Medulla oblongata (tissue), 1 donor: ENCODE data around the gene ECSIT.

Source experiments
- DNase-seq: peaks from one replicate; pipeline ENCODE4 v3.0.0-alpha.2; 2015; ENCODE audit errors: extremely low spot score

Gene ECSIT

DNA sequence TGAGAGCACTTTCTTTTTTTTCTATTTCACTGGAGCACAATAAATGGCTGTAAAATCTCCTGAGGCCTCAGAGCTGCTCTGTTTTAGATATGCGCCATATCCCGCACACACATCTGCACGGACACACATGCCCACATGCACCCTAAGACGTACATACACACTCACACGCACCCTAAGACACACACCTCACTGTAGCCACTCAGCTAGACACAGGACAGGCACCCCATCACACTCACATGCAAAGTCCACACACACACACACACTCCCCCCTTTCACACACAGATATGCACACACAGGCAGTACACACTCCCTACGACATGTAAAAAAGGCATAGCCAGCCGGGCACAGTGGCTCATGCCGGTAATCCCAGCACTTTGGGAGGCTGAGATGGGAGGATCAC, 21.3 kb upstream of the ECSIT start:
- no peak for DNase-seq

GRCh38 chr19:11549386-11549953, 20.5 kb upstream of the ECSIT start:
- no peak for DNase-seq

DNA sequence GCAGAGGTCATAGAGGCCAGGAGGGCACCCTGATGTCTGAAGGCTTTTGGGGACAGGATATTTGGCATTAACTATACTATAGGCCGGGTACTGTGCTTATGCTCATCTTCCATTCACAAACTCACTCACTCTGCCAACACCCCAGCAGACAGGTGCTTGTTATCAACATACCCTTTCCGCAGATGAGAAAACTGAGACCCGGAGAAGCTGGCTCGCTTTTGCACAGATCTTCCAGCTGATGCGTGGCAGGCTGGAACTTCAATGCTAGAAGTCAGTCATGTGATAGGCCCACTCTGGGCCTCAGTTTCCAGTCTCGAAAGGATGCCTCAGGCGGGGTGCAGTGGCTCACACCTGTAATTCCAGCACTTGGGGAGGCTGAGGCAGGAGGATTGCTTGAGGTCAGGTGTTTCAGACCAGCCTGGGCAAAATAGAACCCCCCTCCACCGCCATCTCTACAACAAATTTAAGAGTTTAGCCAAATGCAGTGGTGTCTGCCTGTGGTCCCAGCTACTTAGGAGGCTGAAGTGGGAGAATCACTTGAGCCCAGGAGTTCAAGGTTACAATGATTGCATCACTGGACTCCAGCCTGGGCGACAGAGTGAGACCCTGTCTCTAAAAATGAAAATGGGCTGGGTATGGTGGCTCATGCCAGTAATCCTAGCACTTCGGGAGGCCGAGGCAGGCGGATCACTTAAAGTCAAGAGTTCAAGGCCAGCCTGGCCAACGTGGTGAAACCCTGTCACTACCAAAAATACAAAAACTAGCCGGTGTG, 19.2 kb upstream of the ECSIT start:
- no peak for DNase-seq

DNA sequence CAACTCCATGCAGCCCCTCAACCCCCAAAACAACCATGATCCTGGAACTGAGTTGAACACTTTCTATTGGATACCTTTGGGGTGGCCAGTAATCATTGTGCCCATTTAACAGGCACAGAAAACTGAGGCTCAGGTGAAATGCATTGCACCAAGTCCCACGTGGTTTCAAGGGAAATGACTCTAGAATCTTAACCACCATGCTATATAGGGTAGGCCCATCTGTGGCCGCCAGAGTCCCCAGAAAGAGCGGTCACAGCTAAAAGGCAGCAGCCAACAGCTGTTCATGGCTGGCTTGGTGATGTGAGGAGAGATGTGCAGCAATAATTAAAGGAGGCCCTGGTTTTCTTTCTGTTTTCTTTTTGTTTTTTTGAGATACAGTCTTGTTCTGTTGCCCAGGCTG, 12.3 kb upstream of the ECSIT start:
- no peak for DNase-seq

GRCh38 chr19:11540645-11541044, 11.7 kb upstream of the ECSIT start:
- no peak for DNase-seq

DNA sequence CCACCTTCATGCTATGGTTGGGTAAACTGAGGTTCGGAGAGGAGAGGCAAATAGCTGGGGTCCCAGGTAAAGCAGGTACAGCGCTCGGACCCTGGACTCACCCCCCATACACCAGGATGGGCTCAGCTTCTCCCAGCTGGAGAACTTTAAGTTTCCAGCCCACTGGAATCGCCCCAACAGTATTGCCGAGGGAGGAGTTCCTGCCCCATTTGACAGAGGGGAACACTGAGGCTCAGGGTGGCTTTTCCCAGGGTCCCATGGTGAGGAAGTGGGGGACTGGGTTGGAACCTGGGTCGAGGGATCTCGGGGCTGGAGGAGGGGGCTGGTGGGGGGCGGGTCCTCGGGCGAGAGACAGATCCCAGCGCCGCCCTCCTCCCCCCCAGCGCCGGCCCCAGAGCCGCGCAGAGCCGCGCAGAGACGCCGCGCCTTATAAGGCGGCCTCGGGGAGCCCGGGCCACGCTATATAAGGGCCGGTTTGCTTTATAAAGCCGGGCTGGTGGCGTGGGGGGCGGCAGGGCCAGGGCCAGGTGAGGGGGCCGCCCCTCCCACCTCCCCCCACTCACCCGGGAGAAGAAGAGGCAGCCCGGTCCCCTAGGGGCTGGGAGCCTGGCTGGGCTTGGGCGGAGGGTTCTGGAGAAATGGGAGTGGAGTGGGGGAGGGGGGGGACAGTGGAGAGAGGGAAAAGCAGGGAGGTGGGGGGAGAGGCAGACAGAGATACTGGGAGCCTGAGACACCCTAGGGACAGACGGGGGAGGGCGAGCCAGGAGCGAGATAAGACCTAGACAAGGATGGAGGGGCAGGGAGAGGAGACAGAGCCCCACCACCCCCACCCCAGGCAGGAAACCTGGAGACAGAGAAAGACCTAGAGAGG, 10.8 kb upstream of the ECSIT start:
- DNase-seq: no peak

DNA sequence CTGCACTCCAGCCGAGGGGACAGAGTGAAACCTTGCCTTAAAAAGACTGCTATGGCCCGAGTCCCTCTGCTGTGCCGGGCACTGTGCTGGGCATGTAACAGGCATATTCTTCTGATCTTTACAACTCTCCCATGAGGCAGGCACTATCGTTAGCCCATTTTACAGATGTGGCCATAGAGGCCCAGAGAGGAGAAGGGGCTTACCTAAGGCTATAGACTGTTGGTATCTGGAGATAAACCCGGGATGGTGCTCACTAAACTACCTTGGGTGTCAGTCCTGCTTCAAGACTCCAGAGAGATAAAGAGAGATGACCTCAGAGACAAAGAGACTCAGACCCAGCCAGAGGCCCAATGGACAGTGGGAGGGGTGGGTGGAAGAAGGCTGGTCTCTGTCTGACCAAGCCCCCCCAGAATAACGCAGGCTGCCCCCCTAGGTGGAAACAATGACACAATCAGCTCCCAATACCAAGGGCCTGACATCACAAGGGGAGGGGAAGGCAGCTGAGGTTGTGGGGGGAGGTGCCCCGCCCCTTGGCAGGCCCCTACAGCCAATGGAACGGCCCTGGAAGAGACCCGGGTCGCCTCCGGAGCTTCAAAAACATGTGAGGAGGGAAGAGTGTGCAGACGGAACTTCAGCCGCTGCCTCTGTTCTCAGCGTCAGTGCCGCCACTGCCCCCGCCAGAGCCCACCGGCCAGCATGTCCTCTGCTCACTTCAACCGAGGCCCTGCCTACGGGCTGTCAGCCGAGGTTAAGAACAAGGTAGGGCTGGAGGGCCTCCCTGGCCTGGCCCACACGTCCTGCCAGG, 9.5 kb upstream of the ECSIT start, which contains the start of gene CNN1:
CNN1 (plus strand) TSS at position 620 of the 805 bp plus-strand sequence; CDS start at position 697, 77 bp downstream.
- no peak for DNase-seq

GRCh38 chr19:11535792-11536595, 7.1 kb upstream of the ECSIT start:
- peak; percentile 91 for DNase-seq

DNA sequence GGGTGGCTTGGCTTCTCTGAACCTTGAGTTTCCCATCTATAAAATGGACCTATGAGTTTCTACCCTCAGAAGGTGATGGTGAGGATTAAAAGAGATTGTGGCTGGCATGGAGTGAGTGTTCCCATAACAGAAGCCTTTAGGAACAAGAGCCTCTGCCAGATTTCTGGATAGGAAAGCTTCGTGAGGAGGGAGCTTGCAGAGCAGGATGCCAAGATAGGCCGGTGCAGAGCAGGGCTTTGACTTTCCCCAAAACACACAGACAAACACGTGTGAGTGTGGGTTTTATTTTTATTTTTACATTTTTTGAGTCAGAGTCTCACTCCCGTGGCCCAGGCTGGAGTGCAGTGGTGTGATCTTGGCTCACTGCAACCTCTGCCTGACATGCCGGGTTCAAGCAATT, 6.0 kb upstream of the ECSIT start:
- no peak for DNase-seq

DNA sequence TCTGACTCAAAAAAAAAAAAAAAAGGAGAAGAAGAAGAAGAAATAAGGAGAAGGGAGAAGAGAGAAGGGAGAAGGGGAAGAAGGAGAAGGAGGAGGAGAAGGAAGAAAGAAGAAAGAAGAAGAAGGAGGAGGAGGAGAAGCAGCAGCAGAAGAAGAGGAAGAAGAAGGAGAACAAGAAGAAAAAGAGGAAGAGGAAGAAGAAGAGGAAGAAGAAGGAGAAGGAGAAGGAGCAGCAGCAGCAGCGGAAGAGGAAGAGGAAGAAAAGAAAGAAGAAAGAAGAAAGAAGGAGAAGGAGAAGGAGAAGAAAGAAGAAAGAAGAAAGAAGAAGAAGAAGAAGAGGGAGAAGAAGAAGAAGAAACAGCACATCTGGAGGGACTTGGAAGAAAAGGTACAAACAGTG, 5.6 kb upstream of the ECSIT start:
- no peak for DNase-seq

- DNase-seq: peak; percentile 93
Observed at GRCh38 chr19:11530432-11530831, 1.5 kb upstream of the ECSIT start.

DNA sequence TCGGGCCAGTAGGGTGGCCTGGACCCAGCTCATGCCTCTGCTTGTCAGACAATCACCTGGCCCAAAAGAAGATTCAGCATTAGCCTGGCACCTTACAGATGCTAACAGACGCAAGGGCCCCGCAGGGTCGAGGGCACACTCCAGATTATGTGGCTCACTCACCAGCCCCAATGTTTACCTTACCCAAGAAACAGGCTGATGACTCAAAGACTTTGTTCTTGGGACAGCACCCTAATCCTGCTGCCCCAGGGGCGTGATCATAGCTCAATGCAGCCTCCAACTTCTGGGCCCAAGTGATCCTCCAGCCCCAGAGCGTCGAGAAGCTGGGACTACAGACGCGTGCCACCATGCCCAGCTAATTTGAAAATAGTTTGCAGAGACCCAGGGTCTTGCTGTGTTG, 9.8 kb downstream of the ECSIT start:
- DNase-seq: no peak

DNA sequence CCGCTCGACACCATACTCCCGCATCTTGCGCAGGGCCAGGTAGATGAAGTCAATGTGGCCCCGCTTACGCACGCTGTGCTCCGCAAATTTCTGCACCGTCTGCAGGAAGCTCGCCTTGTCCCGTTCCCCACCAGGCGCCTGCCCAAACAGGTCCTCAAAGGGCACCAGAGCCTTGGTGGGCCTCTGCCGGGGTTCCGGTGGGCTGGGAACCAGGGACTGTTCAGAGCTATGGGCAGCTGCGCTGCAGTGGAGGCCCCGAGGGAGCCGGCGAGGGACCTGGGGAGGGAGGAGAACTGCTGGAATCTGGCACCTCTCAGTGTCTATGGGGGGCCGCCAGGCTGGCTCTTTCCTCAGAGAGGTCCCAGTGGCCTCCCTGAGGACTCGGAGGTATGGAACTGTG, 15.0 kb downstream of the ECSIT start:
- DNase-seq: no peak

- DNase-seq: no peak
Observed at GRCh38 chr19:11510444-11510843, 18.5 kb downstream of the ECSIT start.

- no peak for DNase-seq
Observed at GRCh38 chr19:11507370-11508078, 21.4 kb downstream of the ECSIT start.

DNA sequence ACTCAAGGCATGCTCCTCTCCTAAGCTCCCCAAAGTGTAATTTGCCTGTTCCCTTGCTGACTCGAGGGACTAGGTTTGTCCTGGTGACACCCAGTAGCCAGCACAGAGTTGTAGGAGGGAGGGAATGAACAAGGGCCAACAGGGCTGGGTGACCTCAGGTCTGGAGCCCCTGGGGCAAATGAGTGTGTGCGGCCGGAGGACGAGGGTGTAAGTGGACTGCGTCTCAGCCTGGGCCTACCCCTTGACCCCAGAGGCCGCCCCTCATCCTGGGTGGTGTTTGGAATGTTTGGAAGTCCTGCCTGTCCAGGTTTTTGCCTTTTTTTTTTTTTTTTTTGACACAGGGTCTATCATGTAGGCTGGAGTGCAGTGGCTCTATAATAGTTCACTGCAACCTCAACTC, 22.0 kb downstream of the ECSIT start:
- DNase-seq: no peak

GRCh38 chr19:11506101-11506555, 22.8 kb downstream of the ECSIT start:
- DNase-seq: no peak

DNA sequence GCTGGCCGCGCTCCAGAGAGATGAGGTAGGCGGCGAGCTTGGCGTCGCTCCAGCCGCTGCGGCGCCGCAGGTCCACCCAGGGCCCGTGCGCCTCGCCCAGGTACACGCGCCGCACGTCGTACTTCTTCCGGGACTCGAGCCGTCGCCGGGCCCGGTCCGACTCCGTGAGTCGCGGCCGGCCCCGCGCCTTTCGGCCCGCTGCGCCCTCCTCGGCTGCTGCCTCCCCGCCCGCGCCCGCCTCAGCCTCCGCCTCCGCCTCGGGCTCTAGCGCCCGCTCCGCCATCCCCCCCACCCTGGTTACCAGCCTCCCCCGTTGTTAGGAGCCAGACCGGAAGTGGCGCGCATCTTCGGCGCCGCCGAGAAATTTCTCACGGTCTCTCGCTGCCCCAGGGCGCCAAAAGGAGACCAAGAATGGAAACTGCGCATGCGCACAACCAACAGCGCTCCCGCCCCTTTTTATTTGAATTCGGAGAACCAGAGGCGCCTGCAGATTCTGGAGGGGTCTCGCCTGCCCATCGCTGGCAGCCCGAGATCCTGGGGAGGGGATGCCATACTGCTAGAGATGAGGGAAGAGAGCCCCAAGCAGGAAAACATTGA, 23.3 kb downstream of the ECSIT start, which contains the start of gene ZNF653:
ZNF653 (minus strand) TSS at position 336 of the 597 bp plus-strand sequence; CDS start at position 283, 53 bp downstream.
- peak; percentile 96 for DNase-seq

DNA sequence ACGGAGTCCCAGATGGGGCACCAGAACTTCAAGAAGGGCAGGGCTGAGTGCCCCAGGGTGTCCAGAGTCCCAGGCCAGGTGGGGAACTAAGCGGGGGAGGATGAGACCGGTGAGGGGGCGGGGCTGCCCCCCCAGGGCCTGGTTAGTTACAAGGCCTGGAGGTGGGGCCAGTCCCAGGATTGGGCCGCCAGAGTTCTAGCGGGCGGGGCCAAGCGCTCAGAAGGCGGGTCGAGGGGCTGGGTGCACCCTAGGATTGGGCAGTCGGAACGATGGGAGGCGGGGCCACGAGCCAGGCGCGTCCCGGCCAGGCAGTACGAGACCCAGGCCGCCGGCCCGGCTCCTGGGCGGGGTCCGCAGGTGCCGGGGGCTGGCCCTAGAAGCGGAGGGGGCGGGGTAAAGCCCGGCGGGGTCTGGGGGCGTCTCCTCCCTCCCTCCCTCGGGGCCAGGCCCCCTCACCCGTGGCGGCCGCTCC, 23.9 kb downstream of the ECSIT start:
- peak; percentile 97 for DNase-seq
